Transverse colon (tissue), 4 donors: Measurements from ENCODE around the gene INO80E.

ENCODE experiments used
- CTCF ChIP-seq, 5 experiments: fragments of 200-600 bp in 3 of 5; fragments of 450-650 bp in 2 of 5; sonication (generic) in 3 of 5; IDR thresholded peaks; 1 replicate in 2 of 5; 2 replicates in 3 of 5; pipeline ENCODE4 v1.5.1; 2016 to 2017; ENCODE audit warnings: antibody characterized with exemption in 5 of 5, inconsistent platforms in 3 of 5, mild to moderate bottlenecking in 2 of 5, moderate library complexity in 1 of 5
- POLR2AphosphoS5 ChIP-seq, 3 donors: sonication (generic); formaldehyde crosslinking; IDR thresholded peaks; one replicate each; pipeline ENCODE4 v1.6.1; 2016; ENCODE audit warnings: antibody characterized with exemption in 3 of 3

GRCh38 chr16:29968205-29968604, 27.8 kb upstream of the INO80E start:
- no peak for TF ChIP-seq CTCF (IDR thresholded peaks at IDR 0.05)
- no peak for TF ChIP-seq POLR2AphosphoS5 (IDR thresholded peaks at IDR 0.05)
